ENCODE measurements around the gene C1QTNF12. TPM values are rescaled to one million over a fixed set of nuclear protein-coding genes. Genes with fewer than 3 reads are reported as not detected.

The C1QTNF12 gene
- total RNA-seq, 1 donor from 2014 or later, result not detected

GRCh38 chr1:1287288-1288110 lies 41.0 kb upstream of the C1QTNF12 start:
- TF ChIP-seq CTCF (IDR thresholded peaks at IDR 0.05), result no peak
- Histone ChIP-seq H3K36me3 (no peaks in the 10 kb centered on the region), H3K27ac (no peak overlapping the region), H3K9me3 (no peaks in the 10 kb centered on the region), H3K4me1 (peaks cover 3 to 4% of the 10 kb centered on the region in 2 donors), H3K4me3 (no peak overlapping the region), H3K27me3 (no peaks in the 10 kb centered on the region)
- intact Hi-C loops (cut with DNase I), result no loop called here
- DNase-seq (ENCODE audit: low spot score in 2 of 2), result no peak

- Histone ChIP-seq H3K27me3 (no peaks in the 10 kb centered on the region), H3K4me1 (peaks cover under 1 to 4% of the 10 kb centered on the region in 2 donors), H3K4me3 (no peak overlapping the region), H3K36me3 (no peaks in the 10 kb centered on the region), H3K27ac (no peak overlapping the region), H3K9me3 (no peaks in the 10 kb centered on the region)
- DNase-seq (ENCODE audit: low spot score in 2 of 2), result no peak
- TF ChIP-seq CTCF (IDR thresholded peaks at IDR 0.05), result no peak
- intact Hi-C loops (cut with DNase I), result no loop called here
Observed at GRCh38 chr1:1286313-1287261, 40.1 kb upstream of the C1QTNF12 start.

DNA sequence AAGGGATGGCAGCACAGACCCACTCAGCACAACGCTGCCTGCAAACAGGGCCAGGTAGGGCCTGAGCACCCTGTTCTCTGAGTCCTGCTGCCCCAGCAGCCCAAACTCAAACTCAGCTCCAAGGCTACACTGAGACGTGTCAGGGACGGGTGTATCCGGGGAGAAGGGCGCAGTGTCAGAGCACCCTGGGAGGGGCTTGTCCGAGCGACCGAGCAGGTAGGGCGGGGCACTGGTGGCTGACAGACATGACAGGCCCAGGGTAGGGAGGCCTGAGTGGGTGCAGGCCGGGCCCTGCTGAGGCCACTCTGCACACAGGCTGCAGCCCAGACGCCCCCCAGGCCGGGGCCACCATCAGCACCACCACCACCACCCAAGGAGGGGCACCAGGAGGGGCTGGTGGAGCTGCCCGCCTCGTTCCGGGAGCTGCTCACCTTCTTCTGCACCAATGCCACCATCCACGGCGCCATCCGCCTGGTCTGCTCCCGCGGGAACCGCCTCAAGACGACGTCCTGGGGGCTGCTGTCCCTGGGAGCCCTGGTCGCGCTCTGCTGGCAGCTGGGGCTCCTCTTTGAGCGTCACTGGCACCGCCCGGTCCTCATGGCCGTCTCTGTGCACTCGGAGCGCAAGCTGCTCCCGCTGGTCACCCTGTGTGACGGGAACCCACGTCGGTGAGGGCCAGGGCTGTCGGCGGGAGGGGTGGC lies 39.2 kb upstream of the C1QTNF12 start:
- Histone ChIP-seq H3K9me3 (no peaks in the 10 kb centered on the region), H3K27me3 (no peaks in the 10 kb centered on the region), H3K36me3 (no peaks in the 10 kb centered on the region), H3K4me3 (no peak overlapping the region), H3K4me1 (no peaks in the 10 kb centered on the region), H3K27ac (no peak overlapping the region)
- intact Hi-C loops (cut with DNase I), result no loop called here
- no peak for TF ChIP-seq CTCF (IDR thresholded peaks at IDR 0.05)
- DNase-seq (ENCODE audit: low spot score in 2 of 2), result no peak

- DNase-seq (ENCODE audit: low spot score in 2 of 2), result no peak
- Histone ChIP-seq H3K27me3 (no peaks in the 10 kb centered on the region), H3K36me3 (no peaks in the 10 kb centered on the region), H3K4me1 (no peaks in the 10 kb centered on the region), H3K9me3 (no peaks in the 10 kb centered on the region), H3K4me3 (no peak overlapping the region), H3K27ac (no peak overlapping the region)
- no peak for TF ChIP-seq CTCF (IDR thresholded peaks at IDR 0.05)
- intact Hi-C loops (cut with DNase I), result no loop called here
Observed at GRCh38 chr1:1285102-1285571, 38.6 kb upstream of the C1QTNF12 start.

All from ascending aorta (tissue), 2 donors.